ENCODE data around the gene MAGT1.
"Not testable (repeated sequence)": the region's sequence is repeated elsewhere in the genome, so short reads cannot be mapped to it uniquely, and the experiment has no call there.

Gene MAGT1

DNA sequence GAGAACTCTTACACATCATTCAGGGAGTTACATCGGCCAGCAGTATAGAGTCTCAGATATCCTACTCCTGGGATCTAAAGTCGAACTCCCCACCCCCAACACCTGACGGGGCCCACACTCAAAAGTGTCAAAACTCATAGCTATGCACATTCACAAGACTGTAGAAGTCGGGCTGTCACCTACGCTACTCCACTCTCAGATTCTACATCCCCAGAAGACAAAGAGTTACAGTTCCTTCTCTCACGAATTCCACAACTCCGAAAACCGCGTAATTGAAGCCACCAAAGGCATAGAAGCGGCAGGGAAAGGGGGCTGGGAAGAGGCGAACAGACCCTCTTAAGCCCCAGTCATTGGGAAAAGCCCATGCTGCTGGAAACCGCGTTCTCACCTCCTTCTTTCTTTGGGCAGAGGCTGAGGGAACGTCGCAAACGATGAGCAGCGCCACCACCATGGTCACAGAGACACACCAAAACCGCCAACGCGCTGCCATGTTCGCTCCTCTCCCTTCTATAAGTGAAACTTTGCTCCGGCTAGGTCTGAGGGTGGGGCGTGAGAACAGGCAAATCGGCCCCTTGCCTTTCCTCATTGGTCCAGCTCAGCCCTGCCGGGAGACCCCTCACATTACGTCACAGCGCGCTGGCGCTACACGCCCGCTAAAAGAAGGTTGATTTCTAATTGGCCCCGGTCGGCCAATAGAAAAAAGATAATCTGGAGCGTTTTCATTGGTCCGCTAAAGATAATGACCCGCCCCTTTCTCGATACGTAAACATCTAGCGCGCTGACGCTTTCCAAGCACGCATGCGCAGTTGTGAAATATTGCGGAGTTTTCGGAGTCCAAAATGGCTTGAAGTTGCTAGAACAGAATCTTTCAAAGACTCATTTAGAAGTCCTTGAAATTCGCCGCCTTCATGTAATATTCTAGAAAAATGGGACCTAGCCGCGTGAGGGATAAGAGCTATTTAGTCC, at the start of gene MAGT1:
Gene MAGT1, minus strand, starts transcription at position 515 of the 966 bp plus-strand sequence. Its CDS starts 25 bp downstream, at position 490.
- Histone ChIP-seq H3K9ac (ENCODE audit: low read length) (peak within 1 kb of the TSS; percentile 90), H3K4me1 (ENCODE audit: control insufficient read depth, insufficient read depth, low read length) (no peaks in the 10 kb centered on the region), H3K27me3 (replicated peaks; ENCODE audit: control insufficient read depth, insufficient read depth, low read length) (no peaks in the 10 kb centered on the region), H3K36me3 (ENCODE audit: control insufficient read depth, insufficient read depth, low read length, severe bottlenecking) (no peaks in the 10 kb centered on the region), H3K9me3 (ENCODE audit: control insufficient read depth, low read length) (peaks cover 13% of the 10 kb centered on the region), H3K4me3 (ENCODE audit: low read length) (peak within 1 kb of the TSS; percentile 91)
- peak; percentile 96 for DNase-seq (ENCODE audit: low read depth)

DNA sequence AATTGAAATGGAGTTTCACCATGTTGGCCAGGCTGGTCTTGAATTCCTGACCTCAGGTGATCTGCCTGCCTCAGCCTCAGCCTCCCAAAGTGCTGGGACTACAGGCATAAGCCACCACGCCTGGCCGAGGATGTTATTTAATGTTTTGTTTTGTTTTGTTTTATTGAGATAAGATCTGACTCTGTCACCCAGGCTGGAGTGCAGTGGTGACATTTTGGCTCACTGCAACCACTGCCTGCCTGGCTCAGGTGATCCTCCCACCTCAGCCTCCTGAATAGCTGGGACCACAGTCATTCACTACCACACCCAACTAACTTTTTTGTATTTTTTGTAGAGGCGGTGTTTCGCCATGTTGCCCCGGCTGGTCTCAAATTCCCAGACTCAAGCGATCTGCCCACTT, 49.8 kb upstream of the MAGT1 start:
- not testable (repeated sequence) for H3K36me3 ChIP-seq (ENCODE audit: control insufficient read depth, insufficient read depth, low read length, severe bottlenecking); H3K27me3 ChIP-seq (replicated peaks; ENCODE audit: control insufficient read depth, insufficient read depth, low read length); DNase-seq (ENCODE audit: low read depth); H3K4me3 ChIP-seq (ENCODE audit: low read length); H3K9me3 ChIP-seq (ENCODE audit: control insufficient read depth, low read length); H3K4me1 ChIP-seq (ENCODE audit: control insufficient read depth, insufficient read depth, low read length); H3K9ac ChIP-seq (ENCODE audit: low read length)

DNA sequence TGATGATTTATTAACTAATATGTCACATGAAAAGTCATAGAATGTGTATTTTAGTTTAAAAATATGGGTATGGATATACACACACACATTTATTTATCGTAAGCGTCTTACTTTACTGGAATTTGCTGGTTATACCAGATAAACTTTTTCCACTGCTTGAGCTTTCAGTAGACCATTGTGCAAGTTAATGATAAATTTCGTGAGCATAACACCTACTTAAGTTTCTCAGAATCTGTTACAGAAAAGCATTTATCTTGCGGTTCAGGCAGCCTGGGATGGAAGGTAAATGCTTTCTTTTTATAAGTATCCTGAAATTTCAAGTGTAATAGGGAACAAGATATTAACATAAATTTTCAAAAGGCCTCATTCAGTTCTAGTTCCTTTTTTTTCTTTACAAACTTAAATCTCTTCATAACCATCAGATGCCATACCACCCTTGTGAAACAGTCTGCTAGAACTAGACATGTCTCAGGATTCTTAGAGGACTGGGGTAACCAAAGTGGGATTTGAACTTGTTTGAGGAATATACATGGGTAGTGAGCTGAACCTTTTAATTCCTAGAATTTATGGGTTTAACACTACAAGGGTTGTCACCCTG, 42.9 kb upstream of the MAGT1 start:
- no peaks in the 10 kb centered on the region for H3K36me3 ChIP-seq (ENCODE audit: control insufficient read depth, insufficient read depth, low read length, severe bottlenecking)
- H3K27me3 ChIP-seq (replicated peaks; ENCODE audit: control insufficient read depth, insufficient read depth, low read length) = no peaks in the 10 kb centered on the region
- no peak for DNase-seq (ENCODE audit: low read depth)
- H3K9ac ChIP-seq (ENCODE audit: low read length) = no peak overlapping the region
- H3K4me3 ChIP-seq (ENCODE audit: low read length) = no peak overlapping the region
- no peaks in the 10 kb centered on the region for H3K9me3 ChIP-seq (ENCODE audit: control insufficient read depth, low read length)
- no peaks in the 10 kb centered on the region for H3K4me1 ChIP-seq (ENCODE audit: control insufficient read depth, insufficient read depth, low read length)

DNA sequence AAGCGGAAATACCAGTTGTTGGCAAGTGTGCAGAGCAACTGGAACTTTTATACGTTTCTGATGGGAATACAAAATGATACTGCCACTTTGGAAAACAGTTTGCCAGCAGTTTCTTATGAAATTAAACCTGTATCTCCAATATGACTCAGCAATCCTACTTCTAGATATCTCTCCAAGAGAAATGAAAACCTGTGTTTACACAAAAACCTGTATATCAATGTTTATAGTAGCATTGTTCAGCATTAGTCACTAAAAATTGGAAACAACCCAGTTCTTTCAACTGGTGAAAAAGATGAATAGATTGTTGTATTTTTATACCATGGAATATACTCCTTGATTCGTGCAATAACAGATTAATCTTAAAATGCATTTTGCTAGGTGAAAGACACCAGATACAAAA, 42.1 kb upstream of the MAGT1 start:
- Histone ChIP-seq H3K4me3 (ENCODE audit: low read length) (no peak overlapping the region), H3K9me3 (ENCODE audit: control insufficient read depth, low read length) (no peaks in the 10 kb centered on the region), H3K36me3 (ENCODE audit: control insufficient read depth, insufficient read depth, low read length, severe bottlenecking) (no peaks in the 10 kb centered on the region), H3K9ac (ENCODE audit: low read length) (no peak overlapping the region), H3K4me1 (ENCODE audit: control insufficient read depth, insufficient read depth, low read length) (no peaks in the 10 kb centered on the region), H3K27me3 (replicated peaks; ENCODE audit: control insufficient read depth, insufficient read depth, low read length) (no peaks in the 10 kb centered on the region)
- peak; percentile 47 for DNase-seq (ENCODE audit: low read depth)

DNA sequence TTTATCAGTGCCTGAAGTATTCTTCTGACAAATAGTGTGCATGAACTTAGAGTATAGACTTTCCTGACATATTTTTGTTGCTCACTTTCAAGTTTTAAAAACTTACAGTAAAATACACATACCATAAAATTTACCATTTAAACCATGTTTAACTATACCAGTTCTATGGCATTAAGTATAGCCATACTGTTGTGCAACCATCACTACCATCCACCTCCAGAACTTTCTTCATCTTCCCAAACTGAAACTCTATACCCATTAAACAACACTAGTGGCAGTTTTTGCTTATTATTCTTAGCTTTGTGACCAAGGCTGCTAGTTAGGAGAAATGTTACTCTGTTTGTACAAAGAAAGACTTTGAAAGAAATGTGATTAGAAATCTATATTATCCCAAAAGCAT, 41.1 kb upstream of the MAGT1 start:
- Histone ChIP-seq H3K4me3 (ENCODE audit: low read length) (no peak overlapping the region), H3K9ac (ENCODE audit: low read length) (no peak overlapping the region), H3K4me1 (ENCODE audit: control insufficient read depth, insufficient read depth, low read length) (no peaks in the 10 kb centered on the region), H3K9me3 (ENCODE audit: control insufficient read depth, low read length) (no peaks in the 10 kb centered on the region), H3K36me3 (ENCODE audit: control insufficient read depth, insufficient read depth, low read length, severe bottlenecking) (no peaks in the 10 kb centered on the region), H3K27me3 (replicated peaks; ENCODE audit: control insufficient read depth, insufficient read depth, low read length) (no peaks in the 10 kb centered on the region)
- peak; percentile 23 for DNase-seq (ENCODE audit: low read depth)

DNA sequence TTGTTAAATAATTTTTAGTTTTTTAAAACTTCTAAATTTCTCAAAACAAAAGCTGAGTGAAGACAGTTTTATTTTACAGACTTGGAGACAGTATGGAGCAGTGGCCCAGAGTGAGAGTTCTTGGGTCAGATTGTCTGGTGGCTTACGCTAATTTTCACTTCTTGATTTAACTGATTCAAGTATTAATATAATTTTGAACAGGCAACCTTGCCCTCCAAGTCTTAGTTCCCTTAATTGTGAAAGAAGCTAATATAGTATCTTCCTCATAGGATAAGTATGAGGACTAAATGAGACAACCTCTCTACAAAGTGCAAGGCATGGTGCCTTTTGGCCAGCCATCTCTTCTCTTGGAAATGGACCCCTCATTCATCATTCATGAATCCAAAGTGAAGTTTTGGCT, 40.7 kb upstream of the MAGT1 start:
- no peaks in the 10 kb centered on the region for H3K9me3 ChIP-seq (ENCODE audit: control insufficient read depth, low read length)
- H3K4me1 ChIP-seq (ENCODE audit: control insufficient read depth, insufficient read depth, low read length) = no peaks in the 10 kb centered on the region
- no peaks in the 10 kb centered on the region for H3K27me3 ChIP-seq (replicated peaks; ENCODE audit: control insufficient read depth, insufficient read depth, low read length)
- H3K9ac ChIP-seq (ENCODE audit: low read length) = no peak overlapping the region
- H3K36me3 ChIP-seq (ENCODE audit: control insufficient read depth, insufficient read depth, low read length, severe bottlenecking) = no peaks in the 10 kb centered on the region
- no peak overlapping the region for H3K4me3 ChIP-seq (ENCODE audit: low read length)
- DNase-seq (ENCODE audit: low read depth) = no peak

DNA sequence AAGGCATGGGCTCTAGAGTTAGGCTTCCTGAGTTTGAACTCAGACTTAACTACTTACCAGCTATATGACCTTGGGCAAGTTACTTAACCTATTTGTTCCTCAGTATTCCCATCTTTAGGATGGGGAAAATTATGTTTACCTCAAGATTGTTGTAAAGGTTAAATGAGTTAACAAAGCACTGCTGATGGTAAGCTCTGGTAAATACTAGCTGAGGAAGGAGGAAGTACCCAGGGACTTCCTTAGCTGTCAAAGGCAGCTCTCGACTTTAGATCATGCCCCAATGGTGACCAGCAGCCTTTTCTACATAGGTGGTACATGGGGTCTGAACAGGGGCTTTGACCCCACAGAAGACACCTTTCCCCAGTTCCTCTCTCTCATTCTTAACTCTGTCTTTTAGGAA, 35.3 kb upstream of the MAGT1 start:
- H3K9ac ChIP-seq (ENCODE audit: low read length) = no peak overlapping the region
- H3K9me3 ChIP-seq (ENCODE audit: control insufficient read depth, low read length) = no peaks in the 10 kb centered on the region
- DNase-seq (ENCODE audit: low read depth) = no peak
- no peaks in the 10 kb centered on the region for H3K36me3 ChIP-seq (ENCODE audit: control insufficient read depth, insufficient read depth, low read length, severe bottlenecking)
- H3K4me1 ChIP-seq (ENCODE audit: control insufficient read depth, insufficient read depth, low read length) = no peaks in the 10 kb centered on the region
- no peak overlapping the region for H3K4me3 ChIP-seq (ENCODE audit: low read length)
- H3K27me3 ChIP-seq (replicated peaks; ENCODE audit: control insufficient read depth, insufficient read depth, low read length) = no peaks in the 10 kb centered on the region

DNA sequence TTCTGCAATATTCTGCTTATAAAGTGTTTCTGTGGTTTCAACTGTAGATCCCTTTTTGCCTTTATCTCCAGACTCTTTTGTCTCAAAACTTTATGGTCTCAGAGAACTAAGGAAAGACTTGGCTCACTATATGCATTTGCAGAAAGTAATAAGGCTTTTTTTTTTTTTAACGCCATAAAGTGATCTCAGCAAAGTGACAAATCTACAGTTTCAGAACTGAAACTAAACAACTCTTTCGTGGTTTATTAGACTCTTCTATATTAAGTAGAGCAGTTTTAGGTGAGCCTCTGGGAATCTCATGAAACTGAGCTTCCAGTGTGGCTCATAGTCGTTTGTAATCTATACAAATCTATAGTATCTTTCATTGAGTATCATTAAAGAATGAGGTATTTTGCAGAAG, 30.5 kb upstream of the MAGT1 start:
- Histone ChIP-seq H3K4me3 (ENCODE audit: low read length) (no peak overlapping the region), H3K4me1 (ENCODE audit: control insufficient read depth, insufficient read depth, low read length) (no peaks in the 10 kb centered on the region)
- no peak for DNase-seq (ENCODE audit: low read depth)

DNA sequence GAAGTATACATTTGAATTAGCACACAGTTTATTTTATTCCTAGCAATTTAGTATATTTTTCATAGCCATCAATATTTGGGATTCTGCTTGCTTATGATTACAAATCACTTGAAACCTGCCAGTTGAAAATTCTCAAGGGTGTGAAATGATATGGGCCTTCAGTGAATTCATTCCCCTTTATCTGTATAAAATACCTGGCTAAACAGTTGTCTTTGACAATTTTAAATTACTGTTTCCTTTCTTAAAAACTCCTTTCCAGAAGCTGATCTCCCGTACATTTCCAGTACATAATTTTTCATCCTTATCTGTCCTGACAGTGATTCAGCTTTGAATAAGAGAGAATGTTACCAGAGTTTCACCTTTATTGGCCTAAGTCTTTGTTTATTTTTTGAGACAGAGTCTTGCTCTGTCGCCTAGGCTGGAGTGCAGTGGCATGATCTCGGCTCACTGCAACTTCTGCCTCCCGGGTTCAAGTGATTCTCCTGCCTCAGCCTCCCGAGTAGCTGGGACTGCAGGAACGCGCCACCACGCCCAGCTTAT, 29.2 kb upstream of the MAGT1 start:
- no peaks in the 10 kb centered on the region for H3K4me1 ChIP-seq (ENCODE audit: control insufficient read depth, insufficient read depth, low read length)

More for the DNA sequence above, 30.5 kb upstream of the MAGT1 start:
- Histone ChIP-seq H3K9ac (ENCODE audit: low read length) (no peak overlapping the region), H3K36me3 (ENCODE audit: control insufficient read depth, insufficient read depth, low read length, severe bottlenecking) (no peaks in the 10 kb centered on the region), H3K9me3 (ENCODE audit: control insufficient read depth, low read length) (no peaks in the 10 kb centered on the region), H3K27me3 (replicated peaks; ENCODE audit: control insufficient read depth, insufficient read depth, low read length) (no peaks in the 10 kb centered on the region)

DNA sequence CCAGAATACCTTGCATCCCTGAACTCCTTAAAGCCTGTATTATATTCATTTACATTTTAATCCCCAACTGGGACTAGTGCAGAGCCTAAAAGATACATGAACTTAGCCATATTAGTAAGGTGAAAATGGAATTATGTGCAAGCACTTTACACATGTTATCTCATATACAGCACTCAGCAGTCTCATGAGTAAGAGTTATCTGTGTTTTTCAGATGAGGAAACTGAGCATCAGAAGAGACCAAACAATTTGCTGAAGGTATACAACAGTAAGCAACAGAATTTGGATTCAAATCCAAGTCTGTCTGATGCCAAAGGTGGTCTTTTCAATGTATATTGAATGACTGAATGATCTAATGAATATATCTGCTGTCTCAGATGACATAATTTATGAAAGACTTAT, 27.6 kb upstream of the MAGT1 start:
- Histone ChIP-seq H3K4me1 (ENCODE audit: control insufficient read depth, insufficient read depth, low read length) (no peaks in the 10 kb centered on the region), H3K9ac (ENCODE audit: low read length) (no peak overlapping the region), H3K9me3 (ENCODE audit: control insufficient read depth, low read length) (no peaks in the 10 kb centered on the region), H3K36me3 (ENCODE audit: control insufficient read depth, insufficient read depth, low read length, severe bottlenecking) (no peaks in the 10 kb centered on the region), H3K4me3 (ENCODE audit: low read length) (no peak overlapping the region), H3K27me3 (replicated peaks; ENCODE audit: control insufficient read depth, insufficient read depth, low read length) (no peaks in the 10 kb centered on the region)
- DNase-seq (ENCODE audit: low read depth) = no peak

More for the DNA sequence above, 29.2 kb upstream of the MAGT1 start:
- no peak overlapping the region for H3K9ac ChIP-seq (ENCODE audit: low read length)
- DNase-seq (ENCODE audit: low read depth) = no peak
- no peaks in the 10 kb centered on the region for H3K9me3 ChIP-seq (ENCODE audit: control insufficient read depth, low read length)
- no peak overlapping the region for H3K4me3 ChIP-seq (ENCODE audit: low read length)
- H3K27me3 ChIP-seq (replicated peaks; ENCODE audit: control insufficient read depth, insufficient read depth, low read length) = no peaks in the 10 kb centered on the region
- H3K36me3 ChIP-seq (ENCODE audit: control insufficient read depth, insufficient read depth, low read length, severe bottlenecking) = no peaks in the 10 kb centered on the region

DNA sequence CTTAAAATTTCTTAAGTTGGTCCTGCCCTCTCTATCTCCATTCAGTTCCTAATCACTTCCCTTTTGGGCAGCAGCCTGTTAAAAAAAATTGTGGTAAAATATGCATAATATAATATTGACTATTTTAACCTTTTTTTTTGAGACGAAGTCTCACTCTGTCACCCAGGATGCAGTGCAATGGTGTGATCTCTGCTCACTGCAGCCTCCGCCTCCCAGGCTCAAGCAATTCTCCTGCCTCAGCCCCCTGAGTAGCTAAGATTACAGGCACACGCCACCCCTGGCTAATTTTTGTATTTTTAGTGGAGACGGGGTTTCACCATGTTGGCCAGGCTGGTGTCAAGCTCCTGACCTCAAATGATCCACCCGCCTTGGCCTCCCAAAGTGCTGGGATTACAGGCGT, 24.1 kb upstream of the MAGT1 start:
- DNase-seq (ENCODE audit: low read depth); H3K36me3 ChIP-seq (ENCODE audit: control insufficient read depth, insufficient read depth, low read length, severe bottlenecking); H3K4me3 ChIP-seq (ENCODE audit: low read length); H3K4me1 ChIP-seq (ENCODE audit: control insufficient read depth, insufficient read depth, low read length); H3K27me3 ChIP-seq (replicated peaks; ENCODE audit: control insufficient read depth, insufficient read depth, low read length); H3K9ac ChIP-seq (ENCODE audit: low read length); H3K9me3 ChIP-seq (ENCODE audit: control insufficient read depth, low read length): not testable (repeated sequence)
